GM11168 (cell line): Measurements from ENCODE around the gene ZFYVE19.
"Not testable (repeated sequence)": the region's sequence is repeated elsewhere in the genome, so short reads cannot be mapped to it uniquely, and the experiment has no call there.

Source experiments
- in situ Hi-C: fragments of 300-500 bp; cut with MboI; formaldehyde crosslinking; loops from one replicate; pipeline ENCODE4 v1.12.0; 2022; ENCODE audit warnings: low sequenced_read_pairs; ENCODE audit not compliant: unreplicated experiment

Gene ZFYVE19

DNA sequence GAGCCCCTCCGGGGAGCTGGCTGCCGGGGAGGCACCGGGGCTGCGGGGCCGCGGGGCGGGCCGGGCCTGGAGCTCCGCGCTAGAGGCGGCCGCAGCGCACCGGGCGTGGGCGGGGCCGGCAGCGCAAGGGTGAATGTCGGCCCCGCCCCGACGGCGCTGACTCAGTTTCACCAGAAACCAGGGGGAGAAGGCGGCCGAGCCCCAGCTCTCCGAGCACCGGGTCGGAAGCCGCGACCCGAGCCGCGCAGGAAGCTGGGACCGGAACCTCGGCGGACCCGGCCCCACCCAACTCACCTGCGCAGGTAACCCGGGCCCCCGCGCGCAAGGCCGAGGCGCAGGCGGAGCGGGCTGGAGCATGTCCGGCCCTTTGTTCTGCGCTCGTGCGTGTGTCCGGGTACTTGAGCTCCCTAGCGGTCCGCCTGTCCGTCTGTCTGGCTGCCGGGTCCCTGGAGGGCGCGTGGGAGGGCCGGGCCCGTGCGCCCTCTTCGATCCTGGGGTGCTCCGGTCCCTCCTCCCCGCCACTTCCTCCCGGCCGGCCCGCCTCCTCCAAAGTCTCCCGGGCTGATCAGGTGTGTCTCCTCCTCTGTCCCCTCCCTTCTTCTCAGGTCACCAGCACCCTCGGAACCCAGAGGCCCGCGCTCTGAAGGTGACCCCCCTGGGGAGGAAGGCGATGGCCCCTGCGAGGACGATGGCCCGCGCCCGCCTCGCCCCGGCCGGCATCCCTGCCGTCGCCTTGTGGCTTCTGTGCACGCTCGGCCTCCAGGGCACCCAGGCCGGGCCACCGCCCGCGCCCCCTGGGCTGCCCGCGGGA, 37.2 kb downstream of the ZFYVE19 start, which contains the start of gene SPINT1:
Gene SPINT1, plus strand, starts transcription at position 164 of the 811 bp plus-strand sequence. Its CDS starts 507 bp downstream, at position 671.
- in situ Hi-C loops, result no loop called here

DNA sequence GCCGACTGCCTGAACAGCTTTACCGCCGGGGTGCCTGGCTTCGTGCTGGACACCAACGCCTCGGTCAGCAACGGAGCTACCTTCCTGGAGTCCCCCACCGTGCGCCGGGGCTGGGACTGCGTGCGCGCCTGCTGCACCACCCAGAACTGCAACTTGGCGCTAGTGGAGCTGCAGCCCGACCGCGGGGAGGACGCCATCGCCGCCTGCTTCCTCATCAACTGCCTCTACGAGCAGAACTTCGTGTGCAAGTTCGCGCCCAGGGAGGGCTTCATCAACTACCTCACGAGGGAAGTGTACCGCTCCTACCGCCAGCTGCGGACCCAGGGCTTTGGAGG, 37.8 kb downstream of the ZFYVE19 start:
- in situ Hi-C loops, result no loop called here

DNA sequence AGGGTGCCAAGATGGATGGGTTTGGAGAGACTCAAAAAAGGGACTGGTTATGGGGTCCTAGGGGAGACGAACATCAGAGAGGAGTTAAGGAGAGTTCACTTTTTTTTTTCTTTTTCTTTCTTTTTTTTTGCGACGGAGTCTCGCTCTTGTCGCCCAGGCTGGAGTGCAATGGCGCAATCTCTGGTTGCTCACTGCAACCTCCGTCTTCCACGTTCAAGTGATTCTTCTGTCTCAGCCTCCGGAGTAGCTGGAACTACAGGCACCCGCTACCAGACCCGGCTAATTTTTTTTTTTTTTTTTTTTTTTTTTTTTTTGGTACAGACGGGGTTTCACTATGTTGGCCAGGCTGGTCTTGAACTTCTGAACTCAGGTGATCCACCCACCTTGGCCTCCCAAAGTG, 38.1 kb downstream of the ZFYVE19 start:
- in situ Hi-C loops, result no loop called here

DNA sequence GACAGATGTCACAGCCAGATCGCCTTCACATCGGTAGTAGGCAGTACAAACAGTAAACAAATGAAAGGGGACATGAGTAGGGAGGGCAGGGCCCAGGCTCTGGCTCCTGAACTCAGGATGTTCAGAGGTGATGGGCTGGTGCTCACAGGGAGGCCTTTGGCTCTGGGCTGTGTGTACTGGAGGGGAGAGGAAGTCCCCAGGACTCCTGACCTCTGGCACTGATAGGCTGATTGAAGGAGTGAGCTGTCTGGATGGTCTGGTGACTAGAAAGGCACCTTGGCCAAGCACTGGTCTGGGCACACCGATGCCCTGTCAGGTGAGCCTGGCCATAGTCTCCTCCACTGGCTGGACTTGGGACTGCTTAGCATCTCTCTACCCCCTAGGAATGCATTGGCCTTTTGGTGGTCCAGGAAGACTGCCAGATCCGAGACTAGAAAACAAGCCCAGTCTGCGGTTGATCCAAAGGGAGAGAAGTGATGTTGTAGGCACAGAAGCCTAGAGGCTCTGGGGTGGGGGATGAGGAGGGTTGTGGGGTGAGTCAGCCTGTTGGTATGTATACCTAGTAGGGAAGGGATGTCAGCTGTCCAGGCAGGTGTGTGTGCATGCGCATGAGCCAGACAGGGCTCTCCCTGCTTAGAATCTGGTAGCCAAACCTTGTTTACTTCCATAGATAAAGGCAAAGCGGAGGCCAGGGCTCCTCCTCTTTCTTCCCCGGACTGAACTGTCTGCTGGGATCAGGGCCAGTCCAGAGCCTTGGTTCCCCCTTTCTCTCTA, 38.8 kb downstream of the ZFYVE19 start:
- in situ Hi-C loops, result no loop called here

DNA sequence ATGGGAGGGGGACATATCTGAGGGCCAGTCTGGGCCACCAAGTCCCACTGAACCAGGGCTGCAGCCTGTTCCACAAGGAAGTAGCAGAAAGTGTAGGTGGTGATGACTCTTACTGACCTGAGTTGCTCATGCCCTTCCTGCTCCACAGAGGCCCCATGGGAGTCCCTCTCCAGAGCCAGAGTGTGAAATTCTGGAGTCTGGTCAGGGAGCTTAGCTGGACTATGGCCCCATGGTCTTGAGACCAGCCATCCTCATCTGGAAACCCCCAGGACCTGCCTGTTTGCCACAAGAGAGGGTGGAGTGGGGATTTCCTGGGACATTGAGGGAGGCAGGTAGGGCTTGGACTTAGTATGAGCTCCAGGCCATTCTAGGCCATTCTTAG, 39.9 kb downstream of the ZFYVE19 start:
- in situ Hi-C loops, result no loop called here

DNA sequence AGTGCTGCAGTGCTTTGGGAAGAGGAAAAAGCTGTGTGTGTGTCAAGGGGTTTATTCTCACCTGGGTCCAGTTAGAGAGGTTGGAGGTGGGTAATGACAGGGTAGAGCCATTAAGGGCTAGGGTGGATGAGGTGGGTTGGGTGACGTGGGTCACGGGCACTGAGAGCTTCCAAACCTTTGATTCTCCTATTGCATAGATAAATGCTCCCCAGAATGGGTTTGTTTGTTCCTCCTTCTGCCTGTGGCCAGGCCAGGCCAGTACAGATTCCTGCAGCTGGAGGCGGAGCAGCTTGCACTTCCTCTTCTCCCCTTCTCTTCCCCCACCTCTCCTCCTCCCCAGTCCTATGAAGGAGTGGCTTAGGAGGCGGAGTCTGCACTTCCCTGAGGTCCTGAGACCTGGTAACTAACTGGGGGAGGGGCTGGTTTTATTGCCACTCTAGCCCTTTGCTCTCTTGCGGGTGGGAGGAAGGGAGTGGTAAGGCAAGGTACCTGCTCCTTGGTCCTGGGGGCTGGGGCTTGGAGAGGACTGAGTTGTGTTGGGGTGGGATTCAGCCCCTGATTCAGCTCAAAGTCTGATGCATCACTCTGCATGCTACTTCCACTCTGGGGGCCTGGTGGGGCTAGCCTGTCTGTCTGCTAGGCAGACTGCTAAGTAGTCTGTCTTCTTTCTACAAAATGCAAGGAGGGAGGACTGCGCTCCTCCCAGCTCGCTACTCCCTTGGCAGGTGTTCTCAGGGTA, 40.5 kb downstream of the ZFYVE19 start:
- in situ Hi-C loops, result no loop called here

DNA sequence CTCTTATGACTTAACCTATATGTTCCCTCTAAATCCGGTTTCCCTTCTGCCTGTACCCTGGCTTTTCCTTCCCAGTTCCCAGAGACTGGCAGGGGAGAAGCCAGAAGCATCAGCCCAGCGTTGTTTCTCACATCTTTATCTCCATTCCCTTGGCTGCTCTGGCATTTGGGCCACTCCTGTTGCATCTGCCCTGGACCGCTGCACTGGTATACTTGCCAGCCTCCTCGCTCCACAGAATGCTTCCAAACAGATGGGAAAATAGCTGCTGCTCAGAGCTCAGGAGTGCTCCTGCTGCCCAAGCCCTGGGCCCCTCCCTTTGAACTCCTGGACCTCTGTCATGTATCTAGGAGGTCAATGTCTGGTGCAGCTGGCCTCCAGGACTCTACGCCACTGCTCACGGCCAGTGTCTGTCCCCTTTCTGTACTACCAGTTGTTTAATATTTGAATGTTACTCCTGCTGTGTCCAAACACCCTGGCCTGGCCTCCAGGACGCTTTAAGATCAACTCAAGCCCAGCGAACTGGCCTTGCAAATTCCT, 43.8 kb downstream of the ZFYVE19 start:
- in situ Hi-C loops, result no loop called here

DNA sequence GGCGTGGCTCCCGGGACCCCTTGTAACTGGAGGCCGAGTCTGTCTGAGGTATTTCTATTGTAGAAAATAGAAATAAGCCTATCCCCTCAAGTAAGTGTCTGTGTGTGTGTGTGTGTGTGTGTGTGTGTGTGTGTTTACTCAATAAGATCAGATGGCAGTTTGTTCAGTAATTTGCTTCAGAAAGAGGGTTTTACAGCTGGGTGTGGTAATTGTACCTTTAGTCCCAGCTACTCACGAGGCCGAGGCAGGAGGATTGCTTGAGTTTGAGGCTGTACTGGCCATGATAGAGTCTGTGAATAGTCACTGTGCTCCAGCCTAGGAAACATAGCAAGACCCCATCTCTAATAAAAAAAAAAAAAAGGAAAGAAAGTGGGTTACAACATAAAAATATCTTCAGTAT, 45.6 kb downstream of the ZFYVE19 start:
- in situ Hi-C loops, result no loop called here

DNA sequence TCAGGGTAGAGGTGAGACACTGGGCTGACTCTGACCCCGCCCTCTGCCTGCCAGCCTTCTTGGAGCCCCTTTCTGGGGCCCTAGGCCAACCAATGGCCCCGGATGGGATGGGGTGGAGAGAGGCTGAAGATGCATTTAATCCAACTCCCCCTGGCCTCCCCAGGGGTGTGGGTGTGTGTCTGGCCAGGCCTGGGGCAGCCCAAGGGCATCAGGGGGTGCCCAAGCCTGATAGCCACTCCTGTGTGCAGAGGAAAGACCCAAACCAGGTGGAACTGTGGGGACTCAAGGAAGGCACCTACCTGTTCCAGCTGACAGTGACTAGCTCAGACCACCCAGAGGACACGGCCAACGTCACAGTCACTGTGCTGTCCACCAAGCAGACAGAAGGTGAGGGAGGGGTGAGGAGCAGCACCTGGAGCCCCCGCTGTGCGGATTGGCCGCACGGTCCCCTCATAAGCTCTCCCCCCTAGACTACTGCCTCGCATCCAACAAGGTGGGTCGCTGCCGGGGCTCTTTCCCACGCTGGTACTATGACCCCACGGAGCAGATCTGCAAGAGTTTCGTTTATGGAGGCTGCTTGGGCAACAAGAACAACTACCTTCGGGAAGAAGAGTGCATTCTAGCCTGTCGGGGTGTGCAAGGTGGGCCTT, 46.5 kb downstream of the ZFYVE19 start:
- in situ Hi-C loops, result no loop called here

DNA sequence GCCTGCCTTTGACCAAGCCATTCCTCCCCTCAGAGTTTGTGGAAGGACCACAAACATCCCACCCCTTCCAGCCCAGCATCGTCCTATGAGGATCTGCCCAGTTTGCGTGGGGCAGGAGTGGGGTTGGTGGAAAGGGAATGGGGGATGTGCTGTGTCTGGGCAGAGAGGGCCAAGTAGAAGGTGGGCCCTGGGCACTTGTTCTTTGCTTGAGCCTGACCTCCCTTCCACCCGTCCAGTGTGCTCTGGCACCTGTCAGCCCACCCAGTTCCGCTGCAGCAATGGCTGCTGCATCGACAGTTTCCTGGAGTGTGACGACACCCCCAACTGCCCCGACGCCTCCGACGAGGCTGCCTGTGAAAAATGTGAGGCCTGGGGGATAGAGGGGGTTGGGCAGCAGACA, 47.3 kb downstream of the ZFYVE19 start:
- in situ Hi-C loops, result no loop called here

DNA sequence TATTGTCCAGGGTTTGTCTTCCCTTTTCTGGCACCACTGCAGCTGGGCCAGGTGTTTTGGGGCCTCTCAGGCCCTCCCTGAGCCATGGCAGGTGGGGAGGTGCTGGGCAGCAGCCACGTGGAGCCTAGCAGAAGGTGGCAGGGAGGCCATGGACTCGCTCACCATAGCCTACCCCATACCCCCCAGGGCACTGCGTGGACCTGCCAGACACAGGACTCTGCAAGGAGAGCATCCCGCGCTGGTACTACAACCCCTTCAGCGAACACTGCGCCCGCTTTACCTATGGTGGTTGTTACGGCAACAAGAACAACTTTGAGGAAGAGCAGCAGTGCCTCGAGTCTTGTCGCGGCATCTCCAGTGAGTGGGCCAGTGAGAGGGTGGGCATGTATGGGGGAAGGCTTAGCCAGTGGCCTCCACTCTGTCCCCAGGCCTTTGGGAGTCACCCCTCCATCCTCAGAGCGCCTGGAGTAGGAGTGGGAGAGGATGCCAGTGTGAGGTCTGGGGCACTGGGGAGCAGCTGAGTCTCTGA, 48.9 kb downstream of the ZFYVE19 start:
- in situ Hi-C loops, result loop anchor here (5.0 kb wide), 1 partner anchor 37 kb away; the partner anchor contains the start of gene VPS18

DNA sequence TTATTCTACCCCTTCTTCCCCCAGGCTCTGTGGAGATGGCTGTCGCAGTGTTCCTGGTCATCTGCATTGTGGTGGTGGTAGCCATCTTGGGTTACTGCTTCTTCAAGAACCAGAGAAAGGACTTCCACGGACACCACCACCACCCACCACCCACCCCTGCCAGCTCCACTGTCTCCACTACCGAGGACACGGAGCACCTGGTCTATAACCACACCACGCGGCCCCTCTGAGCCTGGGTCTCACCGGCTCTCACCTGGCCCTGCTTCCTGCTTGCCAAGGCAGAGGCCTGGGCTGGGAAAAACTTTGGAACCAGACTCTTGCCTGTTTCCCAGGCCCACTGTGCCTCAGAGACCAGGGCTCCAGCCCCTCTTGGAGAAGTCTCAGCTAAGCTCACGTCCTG, 49.9 kb downstream of the ZFYVE19 start:
- in situ Hi-C loops, result loop anchor here (5.0 kb wide), 1 partner anchor 36 kb away; the partner anchor contains the start of gene VPS18

DNA sequence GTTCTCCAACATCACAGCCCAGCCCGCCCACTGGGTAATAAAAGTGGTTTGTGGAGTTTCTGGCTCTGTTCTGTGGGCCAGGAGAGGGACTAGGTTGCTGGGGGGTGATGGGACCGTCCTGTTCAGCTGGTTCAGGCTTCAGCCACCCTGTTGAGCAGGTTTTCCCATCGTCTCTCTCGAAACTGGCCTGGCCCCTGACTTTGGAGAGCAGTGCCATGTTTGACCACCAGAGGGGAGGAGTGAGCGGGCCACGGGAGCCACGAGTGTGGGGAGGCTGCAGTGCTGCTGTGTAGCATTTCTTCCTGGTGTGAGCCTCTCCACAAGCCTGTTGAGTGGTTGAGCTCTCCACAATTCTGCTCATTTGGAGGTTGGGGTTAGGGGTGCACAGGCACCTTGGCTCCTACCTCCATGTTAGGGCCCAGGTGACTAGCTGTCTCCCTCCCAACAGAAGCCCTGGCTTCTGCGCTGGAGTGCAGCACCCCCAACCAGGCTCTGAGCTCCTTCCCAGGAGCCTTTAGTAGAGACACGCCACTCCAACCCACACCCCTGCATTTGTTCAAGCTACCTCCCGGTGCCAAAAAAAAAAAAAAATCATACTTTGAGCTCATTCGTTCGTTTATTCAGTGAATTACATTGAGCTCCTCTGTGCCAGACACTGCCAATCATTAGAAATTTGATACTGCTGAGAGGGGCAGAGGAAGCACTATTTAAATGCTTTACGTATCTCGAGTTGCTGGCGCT, 50.9 kb downstream of the ZFYVE19 start:
- in situ Hi-C loops, result loop anchor here (5.0 kb wide), 1 partner anchor 35 kb away; the partner anchor contains the start of gene VPS18

DNA sequence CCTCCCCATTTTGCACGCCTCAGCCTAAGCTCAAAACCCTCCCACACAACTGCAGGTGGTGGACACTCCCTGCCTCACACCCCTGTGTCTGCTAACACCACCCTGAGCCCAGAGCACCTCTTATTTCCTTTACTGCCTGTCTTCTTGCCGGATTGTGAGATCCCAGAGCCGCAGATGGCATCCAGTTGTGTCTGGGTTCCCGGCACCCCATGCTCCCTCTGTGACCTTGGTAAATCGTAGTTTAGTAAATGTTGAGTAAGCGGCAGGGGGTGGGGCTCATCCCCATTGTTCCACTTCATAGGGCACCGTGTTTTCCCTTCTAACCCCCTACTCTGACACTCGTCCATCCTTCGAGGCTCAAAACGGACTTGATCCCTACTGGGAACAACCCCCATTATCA, 51.8 kb downstream of the ZFYVE19 start:
- in situ Hi-C loops, result loop anchor here (5.0 kb wide), 1 partner anchor 34 kb away; the partner anchor contains the start of gene VPS18

DNA sequence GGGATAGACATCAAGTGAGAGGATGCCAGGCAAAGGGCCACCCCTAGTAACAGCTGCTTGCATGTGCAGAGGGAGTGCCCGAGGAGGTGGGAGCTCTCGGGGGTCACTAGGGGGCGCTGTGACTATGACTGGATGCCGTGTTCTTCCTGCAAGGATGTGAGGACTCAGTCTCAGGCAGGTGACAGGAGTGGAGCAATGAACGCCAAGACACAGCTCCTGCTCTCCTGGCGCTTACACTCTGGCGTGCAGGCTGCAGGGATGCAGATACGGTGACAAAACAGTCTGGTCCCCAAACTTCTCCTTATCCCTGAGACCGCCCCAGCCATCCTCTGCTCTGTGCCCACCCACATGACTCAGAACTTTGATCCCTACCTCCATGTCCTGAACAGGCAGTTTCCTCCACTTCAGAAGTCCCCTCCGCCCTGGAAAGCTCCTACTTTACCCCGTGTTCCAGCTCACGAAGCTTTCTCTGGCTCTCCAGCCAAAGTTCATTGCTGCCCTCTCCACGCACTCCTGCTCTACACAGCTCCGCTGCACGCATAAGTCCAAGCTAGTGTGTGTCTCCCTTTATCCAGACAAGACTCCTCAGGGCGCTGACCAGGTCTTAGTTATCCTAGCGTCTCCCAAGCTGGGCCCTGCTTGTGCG, 52.4 kb downstream of the ZFYVE19 start:
- in situ Hi-C loops, result loop anchor here (5.0 kb wide), 1 partner anchor 33 kb away; the partner anchor contains the start of gene VPS18

DNA sequence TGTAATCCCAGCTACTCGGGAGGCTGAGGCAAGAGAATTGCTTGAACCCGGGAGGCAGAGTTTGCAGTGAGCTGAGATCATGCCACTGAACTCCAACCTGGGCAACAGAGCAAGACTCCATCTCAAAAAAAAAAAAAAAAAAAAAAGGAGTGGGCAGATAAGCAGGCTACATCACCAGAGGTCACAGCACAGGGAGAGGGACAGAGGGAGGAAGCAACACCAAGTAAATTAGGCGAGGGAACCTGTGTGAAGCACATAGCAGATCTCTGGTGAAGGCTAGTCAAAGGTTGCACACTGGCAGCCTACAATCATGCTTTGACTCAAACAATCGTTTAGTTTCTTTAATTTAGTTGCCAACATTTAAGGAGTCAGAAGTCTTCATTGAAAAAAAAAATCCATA, 54.3 kb downstream of the ZFYVE19 start:
- in situ Hi-C loops, result not testable (repeated sequence)

DNA sequence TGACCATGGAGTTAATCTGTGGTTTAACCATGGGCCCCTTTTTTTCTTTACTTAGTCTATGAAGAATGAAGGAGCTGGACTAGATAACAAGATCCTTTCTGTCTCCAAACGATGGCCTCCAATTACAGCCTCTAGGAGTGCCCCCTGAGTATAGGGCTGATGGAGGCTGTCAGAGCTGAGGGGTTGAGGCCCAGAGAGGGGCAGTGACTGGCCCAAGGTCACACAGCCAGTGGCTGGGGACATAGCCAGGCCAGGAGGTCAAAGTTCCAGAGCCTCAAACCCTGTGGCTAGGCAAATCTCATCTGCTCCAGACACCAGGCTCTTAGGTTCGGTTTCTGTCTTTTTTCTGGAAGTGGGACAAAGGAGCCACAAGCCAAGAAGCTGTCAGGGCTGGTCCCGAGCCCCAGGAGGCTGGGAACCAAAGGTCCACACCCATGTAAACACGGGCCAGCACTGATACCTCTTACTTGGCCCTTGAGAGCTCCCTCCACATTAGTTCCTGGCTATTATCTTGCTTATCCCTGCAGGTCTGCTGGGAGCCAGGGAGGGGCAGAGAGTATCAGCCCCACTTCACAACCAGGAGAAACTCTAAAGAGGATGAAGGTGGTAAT, 56.9 kb downstream of the ZFYVE19 start:
- in situ Hi-C loops, result no loop called here
